Measurements from ENCODE around the gene HSPG2.

HSPG2 gene

DNA sequence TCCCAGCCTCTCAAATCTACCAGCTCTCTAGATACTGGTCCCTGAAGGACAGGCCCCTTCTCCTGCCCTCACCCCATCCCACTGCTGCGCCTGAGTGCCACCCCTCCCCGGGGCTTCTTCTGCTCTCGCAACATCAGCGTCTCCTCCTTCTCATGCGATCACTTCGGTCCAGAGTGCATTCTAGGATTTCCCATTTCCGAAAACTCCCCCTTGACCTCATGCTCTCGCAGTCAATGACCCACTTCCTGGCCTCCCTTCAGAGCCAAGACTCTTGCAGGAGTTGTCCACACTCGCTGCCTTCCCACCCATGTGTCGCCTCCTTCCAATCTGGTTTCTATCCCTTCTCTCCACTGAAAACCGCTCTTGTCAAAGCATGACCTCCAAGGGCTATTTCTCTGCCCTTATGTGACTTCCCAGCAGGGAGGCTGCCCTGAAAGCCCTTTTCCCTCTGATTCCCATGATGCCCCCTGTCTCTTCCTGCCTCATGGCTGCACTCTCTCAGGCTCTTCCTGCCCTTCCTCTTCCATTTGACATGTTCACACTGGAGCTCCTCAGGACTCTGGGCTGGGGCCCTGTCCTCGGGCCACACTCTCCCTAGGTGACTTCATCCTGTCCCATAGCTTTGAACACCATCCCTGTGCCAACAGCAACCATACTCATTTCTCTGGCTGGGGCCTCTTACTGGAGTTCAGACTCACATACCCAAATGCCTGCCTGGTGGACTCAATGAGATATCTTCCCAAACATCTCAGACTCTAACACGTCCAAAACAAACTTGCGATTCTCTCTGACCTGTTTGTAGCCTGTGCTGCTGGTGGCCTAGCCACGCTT, 79.1 kb downstream of the HSPG2 start:
- no peak for DNase-seq

DNA sequence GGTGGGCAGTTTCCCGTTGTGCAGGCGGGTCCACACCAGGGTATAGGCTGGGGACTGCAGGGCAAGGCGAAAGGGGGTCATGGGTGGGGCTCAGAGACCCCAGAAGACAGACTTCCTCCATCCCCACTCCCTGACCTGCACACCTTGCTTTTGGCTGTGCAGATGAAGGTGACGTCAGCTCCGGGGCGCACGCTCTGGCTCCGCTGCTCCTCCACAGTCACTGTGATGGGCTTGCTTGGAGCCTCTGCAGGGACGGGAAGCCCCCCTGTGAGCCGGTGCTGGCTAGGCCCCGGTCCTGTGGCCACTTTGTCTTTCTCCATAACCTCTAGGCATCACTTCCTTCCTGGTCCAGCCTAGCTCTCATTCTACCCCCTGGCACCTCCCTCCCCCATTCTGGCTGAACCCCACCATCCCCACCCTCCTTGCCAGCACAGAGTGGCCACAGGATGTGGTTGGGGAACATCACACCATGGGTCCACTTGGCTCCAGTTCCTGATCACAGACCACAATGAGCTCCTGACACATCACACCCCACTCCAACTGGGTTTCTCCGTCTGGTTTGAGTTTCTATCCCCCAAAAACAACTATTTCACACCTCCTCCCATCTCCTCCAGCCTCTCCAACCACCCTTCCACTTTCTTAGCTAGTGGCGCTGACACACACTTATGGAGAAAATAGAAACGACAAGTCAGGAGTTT, 79.8 kb downstream of the HSPG2 start:
- DNase-seq: no peak

DNA sequence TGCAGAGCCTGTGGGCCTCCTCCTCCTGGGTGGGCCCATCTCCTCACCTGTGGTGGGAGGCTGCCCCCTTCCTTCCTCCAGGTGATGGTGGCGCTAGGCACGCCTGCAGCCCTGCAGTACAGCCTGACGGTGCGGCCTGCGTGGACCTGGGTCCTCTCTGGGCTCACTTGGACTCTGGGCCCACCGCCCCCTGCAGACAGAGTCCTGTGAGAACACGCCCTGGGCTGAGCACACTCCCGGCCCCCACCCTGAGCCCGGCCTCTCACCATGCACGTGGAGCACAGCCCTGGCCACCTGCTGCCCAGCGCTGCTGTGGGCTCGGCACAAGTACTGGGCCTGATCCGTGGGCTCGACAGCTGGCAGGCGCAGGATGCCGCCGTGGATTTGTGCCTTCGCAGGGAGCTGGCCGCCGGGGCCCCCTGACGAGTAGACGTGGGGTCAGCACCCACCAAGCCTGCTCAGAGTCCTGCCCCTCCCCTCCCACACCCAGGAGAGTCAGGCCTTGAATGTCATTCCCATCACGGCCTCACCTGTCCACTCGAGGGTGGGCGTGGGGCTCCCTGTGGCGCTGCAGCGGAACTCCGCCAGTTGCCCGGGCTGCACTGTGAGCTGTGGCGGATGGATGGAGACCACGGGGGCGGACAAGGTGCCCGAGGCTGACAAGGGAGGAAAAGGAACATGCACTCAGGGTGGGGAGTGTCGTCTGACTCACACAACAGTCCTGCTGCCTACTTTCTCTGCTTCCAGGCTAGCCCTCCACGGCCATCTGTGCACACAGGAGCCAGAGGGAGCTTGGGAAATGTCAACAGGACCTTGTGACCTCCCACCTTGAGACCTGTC, 81.6 kb downstream of the HSPG2 start:
- no peak for DNase-seq

DNA sequence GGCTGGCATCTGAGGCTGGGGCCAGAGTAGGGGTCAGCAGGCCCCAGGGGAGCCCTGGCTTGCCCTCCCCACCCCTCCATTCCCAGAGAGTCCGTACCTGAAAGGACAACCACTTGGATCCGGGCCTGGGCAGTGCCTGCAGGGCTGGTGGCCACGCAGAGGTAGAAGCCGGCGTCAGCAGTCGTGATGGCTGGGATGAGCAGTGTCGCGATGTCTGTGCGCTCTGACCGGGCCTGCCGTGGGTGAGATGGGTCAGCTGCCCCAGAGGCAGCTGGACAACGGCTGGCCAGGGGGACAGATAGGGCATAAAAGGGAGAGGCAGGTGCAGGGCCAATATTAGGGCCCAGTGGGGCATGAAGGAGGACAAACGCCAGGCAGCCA, 82.4 kb downstream of the HSPG2 start:
- no peak for DNase-seq

GRCh38 chr1:21854090-21854750, 82.9 kb downstream of the HSPG2 start:
- DNase-seq: no peak

DNA sequence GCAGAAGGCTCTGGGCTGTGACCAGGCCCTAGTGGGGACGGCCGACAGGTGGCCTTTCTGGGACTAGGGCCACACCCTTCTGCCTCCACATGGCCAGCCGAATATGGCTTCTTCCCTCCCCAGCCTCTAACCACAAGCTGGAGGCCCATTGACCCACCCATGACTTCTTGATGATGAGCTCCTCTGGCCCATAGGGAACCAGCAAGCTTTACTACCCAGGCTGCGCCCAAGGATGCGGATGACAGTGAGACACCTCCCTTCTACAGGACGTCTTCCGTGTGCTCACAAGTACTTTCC, 84.0 kb downstream of the HSPG2 start:
- DNase-seq: no peak

GRCh38 chr1:21852282-21853130, 84.6 kb downstream of the HSPG2 start:
- no peak for DNase-seq

- no peak for DNase-seq
Measured at GRCh38 chr1:21851430-21852250, 85.5 kb downstream of the HSPG2 start.

DNA sequence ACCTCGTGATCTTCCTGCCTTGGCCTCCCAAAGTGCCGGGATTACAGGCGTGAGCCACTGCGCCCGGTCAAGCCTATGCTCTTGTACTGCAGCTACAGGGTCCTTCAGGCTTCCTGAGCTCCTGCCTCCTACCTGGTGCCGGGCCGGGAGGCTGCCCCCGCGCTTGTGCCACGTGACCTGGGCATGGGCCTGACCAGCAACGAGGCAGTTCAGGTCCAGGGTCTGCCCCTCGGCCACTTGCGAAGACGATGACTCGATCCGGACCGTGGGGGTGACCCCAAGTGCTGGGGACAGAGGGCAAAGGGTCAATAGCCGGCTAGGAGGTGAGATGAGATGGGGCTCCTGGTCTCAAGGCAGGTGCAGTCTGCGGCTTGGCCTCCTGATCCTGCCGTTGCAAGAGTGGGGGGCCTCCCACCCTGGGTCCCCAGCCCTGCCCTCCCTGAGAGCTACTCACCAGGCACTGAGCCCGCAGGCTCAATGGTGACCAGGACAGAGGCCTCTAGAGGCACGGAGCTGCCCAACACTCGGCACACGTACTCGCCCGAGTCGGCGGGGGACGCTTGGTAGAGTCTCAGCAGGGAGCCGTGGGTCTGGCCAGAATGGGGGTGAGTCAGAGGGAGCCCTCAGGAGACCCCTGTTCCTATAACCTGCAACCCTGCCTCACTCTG, 87.1 kb downstream of the HSPG2 start:
- DNase-seq: no peak

DNA sequence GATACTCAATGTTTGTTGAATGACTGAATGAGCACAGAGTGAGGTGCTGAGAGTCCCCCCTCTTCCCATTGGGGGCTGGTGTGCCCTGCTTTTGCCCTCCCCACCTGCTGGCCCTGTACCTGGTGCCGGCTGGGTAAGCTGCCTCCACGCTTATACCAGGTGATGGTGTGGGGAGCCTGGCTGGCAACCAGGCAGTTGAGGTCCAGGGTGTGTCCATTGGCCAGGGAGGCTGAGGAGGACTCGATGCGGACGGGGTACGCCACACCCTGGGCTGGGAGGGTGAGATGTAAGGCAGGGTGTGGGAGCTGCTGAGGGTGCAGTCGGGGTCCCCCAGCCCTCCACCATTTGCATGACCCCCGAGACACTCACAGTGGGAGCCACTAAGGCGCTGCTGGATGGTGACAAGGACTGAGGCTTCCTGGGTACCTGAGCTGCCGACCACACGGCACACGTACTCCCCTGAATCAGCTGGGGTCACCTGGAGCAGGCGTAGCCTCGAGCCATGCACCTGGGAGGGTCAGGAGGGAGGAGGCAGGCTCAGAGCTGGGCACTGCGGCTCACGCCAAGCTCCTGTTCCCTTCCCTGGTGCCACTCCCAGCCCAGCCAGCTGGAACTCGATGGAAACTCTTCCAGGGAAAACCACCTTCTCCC, 88.5 kb downstream of the HSPG2 start:
- no peak for DNase-seq

- no peak for DNase-seq
Measured at GRCh38 chr1:21847223-21848205, 89.6 kb downstream of the HSPG2 start.

DNA sequence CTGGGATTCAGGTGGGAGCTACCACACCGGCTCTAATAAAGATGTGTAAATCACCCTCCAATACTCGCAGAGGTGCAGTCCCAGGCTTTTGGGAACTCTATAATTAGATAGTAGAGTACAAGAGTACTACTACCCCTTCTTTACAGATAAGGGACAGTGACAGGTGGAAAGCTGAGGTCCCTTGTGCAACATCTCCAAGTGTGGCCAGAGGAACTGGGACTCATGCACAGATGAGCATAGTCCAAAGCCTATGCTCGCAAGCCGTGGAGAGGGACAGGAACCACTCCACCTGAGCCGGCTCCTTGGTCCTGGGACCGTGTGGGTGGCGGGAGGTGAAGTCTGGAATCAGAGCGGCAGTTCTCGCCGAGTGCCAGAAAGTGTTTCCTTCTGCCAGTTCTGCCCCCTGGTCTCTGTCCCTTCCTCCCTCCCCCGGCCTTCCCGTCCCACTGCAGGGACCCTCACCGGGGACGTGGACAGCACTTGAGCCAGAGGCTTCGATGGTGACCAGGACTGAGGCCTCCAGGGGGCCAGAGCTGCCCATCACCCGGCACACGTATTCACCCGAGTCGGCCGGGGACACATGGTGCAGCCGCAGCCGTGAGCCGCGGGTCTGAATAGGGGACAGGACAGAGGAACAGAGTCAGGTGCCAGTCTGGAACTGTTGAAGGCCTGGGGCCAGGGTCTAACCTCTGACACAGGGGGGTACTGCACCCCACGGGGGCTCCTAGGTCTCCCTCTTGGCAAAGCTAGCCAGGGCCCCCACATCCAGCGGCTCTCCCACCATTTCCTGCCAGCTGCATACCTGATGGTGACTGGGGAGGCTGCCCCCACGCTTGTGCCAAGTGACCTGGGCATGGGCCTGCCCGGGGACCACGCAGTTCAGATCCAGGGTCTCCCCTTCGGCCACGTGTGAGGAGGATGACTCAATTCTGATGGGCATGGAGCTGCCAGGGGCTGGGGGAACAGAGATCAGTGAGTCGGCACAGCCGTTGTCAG, 91.2 kb downstream of the HSPG2 start:
- no peak for DNase-seq

GRCh38 chr1:21843996-21844395, 93.1 kb downstream of the HSPG2 start:
- no peak for DNase-seq

DNA sequence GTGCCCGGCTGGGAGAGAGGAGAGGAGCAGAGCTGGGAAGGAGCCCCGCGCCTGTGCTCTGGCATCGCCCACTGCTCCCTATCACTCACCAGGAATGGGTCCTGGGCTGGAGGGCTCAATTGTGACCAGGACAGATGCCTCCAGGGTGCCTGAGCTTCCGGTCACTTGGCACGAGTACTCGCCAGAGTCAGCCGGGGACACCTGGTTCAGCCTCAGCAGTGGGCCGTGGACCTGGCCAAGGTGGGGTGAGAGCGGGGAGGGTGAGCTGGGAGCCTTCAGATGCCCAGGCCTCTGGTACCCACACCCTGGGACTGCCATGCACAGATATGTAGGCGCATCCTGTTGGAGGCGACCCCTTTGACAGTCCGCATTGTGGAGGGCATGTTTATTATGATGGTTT, 93.9 kb downstream of the HSPG2 start:
- no peak for DNase-seq

GRCh38 chr1:21842606-21843162, 94.4 kb downstream of the HSPG2 start:
- DNase-seq: no peak

GRCh38 chr1:21841852-21842466, 95.2 kb downstream of the HSPG2 start:
- no peak for DNase-seq

- DNase-seq: no peak
Measured at GRCh38 chr1:21840981-21841380, 96.1 kb downstream of the HSPG2 start.

All from NCI-H1930 (cell line).